OCI-LY1 (cell line): ENCODE data around the gene USP53.

Experiments
- CTCF ChIP-seq: fragments of 200-600 bp; sonication (generic), shearing (Covaris generic); IDR thresholded peaks from 2 replicates; pipeline ENCODE4 v1.5.1; 2017; ENCODE audit warnings: mild to moderate bottlenecking, antibody characterized with exemption, low read length, moderate library complexity, mixed read lengths
- EZH2 ChIP-seq: fragments of 200-600 bp; sonication (generic), shearing (Covaris generic); IDR thresholded peaks from 2 replicates; pipeline ENCODE4 v1.8.0; 2017; ENCODE audit warnings: borderline replicate concordance, mixed run types, mild to moderate bottlenecking, antibody characterized with exemption, low read length, moderate library complexity, mixed read lengths

GRCh38 chr4:119313237-119313636 lies 100.7 kb downstream of the USP53 start:
- TF ChIP-seq CTCF: no peak
- no peak for TF ChIP-seq EZH2
